Measurements from ENCODE around the gene CAMK2B.

GRCh38 chr7:44374007-44374763 is 48.8 kb upstream of the CAMK2B start:
- no peak for TF ChIP-seq REST (IDR thresholded peaks at IDR 0.05; ENCODE audit: insufficient read depth in 1 of 2, low read depth in 2 of 2, low read length in 2 of 2)
- TF ChIP-seq POLR2AphosphoS5 (IDR thresholded peaks at IDR 0.05; ENCODE audit: low read depth, low read length): no peak

Measured in PFSK-1 (cell line).